Measurements from ENCODE around the gene CTNNBL1. TPM values are rescaled to one million over a fixed set of nuclear protein-coding genes. Genes with fewer than 3 reads are reported as not detected.

Gene CTNNBL1
- total RNA-seq, 2 experiments from 2014 or later = 64.3 to 64.6 TPM

GRCh38 chr20:37748015-37748414 lies 54.2 kb downstream of the CTNNBL1 start:
- POLR2A ChIA-PET = no interaction called here
- CTCF ChIA-PET = interaction anchor here (0.9 kb wide), 1 partner anchor 10 kb away, joined by 3 read pairs; no protein-coding TSS in a partner anchor
- no peak overlapping the region for H3K27ac Mint-ChIP-seq
- H3K4me1 Mint-ChIP-seq = peaks cover 25% of the 10 kb centered on the region
- H3K36me3 Mint-ChIP-seq (ENCODE audit: low read depth) = peaks cover 35% of the 10 kb centered on the region
- no peak overlapping the region for H3K4me3 Mint-ChIP-seq
- H3K9me3 Mint-ChIP-seq = no peaks in the 10 kb centered on the region
- no peak for DNase-seq
- no peaks in the 10 kb centered on the region for H3K27me3 Mint-ChIP-seq

GRCh38 chr20:37749218-37749617 lies 55.4 kb downstream of the CTNNBL1 start:
- peaks cover 32% of the 10 kb centered on the region for H3K36me3 Mint-ChIP-seq (ENCODE audit: low read depth)
- H3K9me3 Mint-ChIP-seq = no peaks in the 10 kb centered on the region
- peaks cover 24% of the 10 kb centered on the region for H3K4me1 Mint-ChIP-seq
- H3K4me3 Mint-ChIP-seq = no peak overlapping the region
- ChIA-PET CTCF (interaction anchor here (0.9 kb wide), 1 partner anchor 9 kb away, joined by 3 read pairs; no protein-coding TSS in a partner anchor), POLR2A (no interaction called here)
- no peak overlapping the region for H3K27ac Mint-ChIP-seq
- DNase-seq = no peak
- H3K27me3 Mint-ChIP-seq = no peaks in the 10 kb centered on the region

GRCh38 chr20:37749620-37750403 lies 56.0 kb downstream of the CTNNBL1 start:
- H3K4me3 Mint-ChIP-seq = no peak overlapping the region
- no peak for DNase-seq
- CTCF ChIA-PET = no interaction called here

GRCh38 chr20:37755665-37756064 lies 61.8 kb downstream of the CTNNBL1 start:
- Mint-ChIP-seq H3K27me3 (no peaks in the 10 kb centered on the region), H3K4me3 (no peak overlapping the region), H3K9me3 (no peaks in the 10 kb centered on the region), H3K27ac (no peak overlapping the region), H3K36me3 (ENCODE audit: low read depth) (peaks cover 17% of the 10 kb centered on the region), H3K4me1 (peaks cover 7% of the 10 kb centered on the region)
- ChIA-PET CTCF (interaction anchor here (1.0 kb wide), 1 partner anchor 465 kb away, joined by 8 read pairs; no protein-coding TSS in a partner anchor), POLR2A (no interaction called here)
- DNase-seq = no peak

More at GRCh38 chr20:37749620-37750403, 56.0 kb downstream of the CTNNBL1 start:
- Mint-ChIP-seq H3K9me3 (no peaks in the 10 kb centered on the region), H3K27me3 (no peaks in the 10 kb centered on the region), H3K36me3 (ENCODE audit: low read depth) (peaks cover 32% of the 10 kb centered on the region), H3K27ac (no peak overlapping the region), H3K4me1 (peaks cover 18% of the 10 kb centered on the region)
- POLR2A ChIA-PET = no interaction called here

GRCh38 chr20:37756234-37756633 lies 62.4 kb downstream of the CTNNBL1 start:
- Mint-ChIP-seq H3K4me3 (no peak overlapping the region), H3K36me3 (ENCODE audit: low read depth) (peaks cover 15% of the 10 kb centered on the region), H3K4me1 (peaks cover 7% of the 10 kb centered on the region), H3K27me3 (no peaks in the 10 kb centered on the region), H3K9me3 (no peaks in the 10 kb centered on the region), H3K27ac (no peak overlapping the region)
- ChIA-PET POLR2A (no interaction called here), CTCF (no interaction called here)
- no peak for DNase-seq

- no peaks in the 10 kb centered on the region for H3K9me3 Mint-ChIP-seq
- peaks cover 7% of the 10 kb centered on the region for H3K4me1 Mint-ChIP-seq
- ChIA-PET CTCF (interaction anchor here (1.0 to 1.1 kb wide), 2 partner anchors 9 to 24 kb away, joined by 3 read pairs; no protein-coding TSS in a partner anchor), POLR2A (no interaction called here)
- H3K4me3 Mint-ChIP-seq = no peak overlapping the region
- no peak for DNase-seq
- no peaks in the 10 kb centered on the region for H3K27me3 Mint-ChIP-seq
- H3K27ac Mint-ChIP-seq = peak overlapping the region; percentile 4
- H3K36me3 Mint-ChIP-seq (ENCODE audit: low read depth) = peaks cover 9% of the 10 kb centered on the region
Observed at GRCh38 chr20:37757550-37757949, 63.7 kb downstream of the CTNNBL1 start.

GRCh38 chr20:37758332-37758731 lies 64.5 kb downstream of the CTNNBL1 start:
- Mint-ChIP-seq H3K27ac (no peak overlapping the region), H3K4me1 (peaks cover 7% of the 10 kb centered on the region), H3K9me3 (no peaks in the 10 kb centered on the region), H3K4me3 (no peak overlapping the region), H3K36me3 (ENCODE audit: low read depth) (peaks cover 12% of the 10 kb centered on the region), H3K27me3 (no peaks in the 10 kb centered on the region)
- DNase-seq = no peak
- CTCF ChIA-PET = interaction anchor here (1.0 to 1.1 kb wide), 2 partner anchors 10 to 23 kb away, joined by 3 read pairs; no protein-coding TSS in a partner anchor
- POLR2A ChIA-PET = no interaction called here

GRCh38 chr20:37759052-37759553 lies 65.3 kb downstream of the CTNNBL1 start:
- Mint-ChIP-seq H3K27ac (no peak overlapping the region), H3K4me1 (peaks cover 7% of the 10 kb centered on the region), H3K36me3 (ENCODE audit: low read depth) (peaks cover 15% of the 10 kb centered on the region), H3K27me3 (no peaks in the 10 kb centered on the region), H3K4me3 (no peak overlapping the region), H3K9me3 (no peaks in the 10 kb centered on the region)
- ChIA-PET POLR2A (no interaction called here), CTCF (no interaction called here)
- DNase-seq = no peak

- H3K27me3 Mint-ChIP-seq = no peaks in the 10 kb centered on the region
- no peak overlapping the region for H3K27ac Mint-ChIP-seq
- no peak for DNase-seq
- no peaks in the 10 kb centered on the region for H3K9me3 Mint-ChIP-seq
- H3K4me1 Mint-ChIP-seq = peaks cover 7% of the 10 kb centered on the region
- CTCF ChIA-PET = no interaction called here
- H3K36me3 Mint-ChIP-seq (ENCODE audit: low read depth) = peaks cover 16% of the 10 kb centered on the region
- no peak overlapping the region for H3K4me3 Mint-ChIP-seq
- POLR2A ChIA-PET = no interaction called here
Observed at GRCh38 chr20:37759761-37760209, 66.0 kb downstream of the CTNNBL1 start.

- POLR2A ChIA-PET = no interaction called here
- CTCF ChIA-PET = no interaction called here
Observed at GRCh38 chr20:37760322-37760721, 66.5 kb downstream of the CTNNBL1 start.

GRCh38 chr20:37762716-37763485 lies 69.1 kb downstream of the CTNNBL1 start:
- no peak overlapping the region for H3K27ac Mint-ChIP-seq
- H3K4me3 Mint-ChIP-seq = no peak overlapping the region
- H3K36me3 Mint-ChIP-seq (ENCODE audit: low read depth) = peaks cover 10% of the 10 kb centered on the region
- no peaks in the 10 kb centered on the region for H3K9me3 Mint-ChIP-seq
- POLR2A ChIA-PET = no interaction called here
- no peaks in the 10 kb centered on the region for H3K4me1 Mint-ChIP-seq
- CTCF ChIA-PET = no interaction called here
- DNase-seq = no peak
- no peaks in the 10 kb centered on the region for H3K27me3 Mint-ChIP-seq

More at GRCh38 chr20:37760322-37760721, 66.5 kb downstream of the CTNNBL1 start:
- H3K27ac Mint-ChIP-seq = no peak overlapping the region
- H3K4me1 Mint-ChIP-seq = peaks cover 7% of the 10 kb centered on the region
- peaks cover 19% of the 10 kb centered on the region for H3K36me3 Mint-ChIP-seq (ENCODE audit: low read depth)
- H3K4me3 Mint-ChIP-seq = no peak overlapping the region
- no peaks in the 10 kb centered on the region for H3K27me3 Mint-ChIP-seq
- H3K9me3 Mint-ChIP-seq = no peaks in the 10 kb centered on the region
- DNase-seq = no peak

GRCh38 chr20:37764333-37764935 lies 70.6 kb downstream of the CTNNBL1 start:
- Mint-ChIP-seq H3K4me3 (no peak overlapping the region), H3K27ac (no peak overlapping the region), H3K4me1 (no peaks in the 10 kb centered on the region), H3K27me3 (no peaks in the 10 kb centered on the region), H3K36me3 (ENCODE audit: low read depth) (peaks cover 13% of the 10 kb centered on the region), H3K9me3 (no peaks in the 10 kb centered on the region)
- CTCF ChIA-PET = interaction anchor here (0.9 kb wide), 1 partner anchor 16 kb away, joined by 3 read pairs; no protein-coding TSS in a partner anchor
- no peak for DNase-seq
- POLR2A ChIA-PET = no interaction called here

- Mint-ChIP-seq H3K27ac (no peak overlapping the region), H3K36me3 (ENCODE audit: low read depth) (peaks cover 12% of the 10 kb centered on the region), H3K4me3 (no peak overlapping the region), H3K4me1 (peaks cover 2% of the 10 kb centered on the region), H3K9me3 (no peaks in the 10 kb centered on the region), H3K27me3 (no peaks in the 10 kb centered on the region)
- ChIA-PET CTCF (no interaction called here), POLR2A (no interaction called here)
- no peak for DNase-seq
Observed at GRCh38 chr20:37770908-37771307, 77.1 kb downstream of the CTNNBL1 start.
